HG03469 (cell line): ENCODE results near the gene MAEA.
"Not testable (repeated sequence)": the region's sequence is repeated elsewhere in the genome, so short reads cannot be mapped to it uniquely, and the experiment has no call there.

Experiments
- ATAC-seq: cut with Tn5 transposase; IDR thresholded peaks from one replicate; pipeline ENCODE4 v1.9.1; 2021; ENCODE audit warnings: mild to moderate bottlenecking, moderate library complexity, moderate number of reproducible peaks; ENCODE audit not compliant: unreplicated experiment

The MAEA gene

DNA sequence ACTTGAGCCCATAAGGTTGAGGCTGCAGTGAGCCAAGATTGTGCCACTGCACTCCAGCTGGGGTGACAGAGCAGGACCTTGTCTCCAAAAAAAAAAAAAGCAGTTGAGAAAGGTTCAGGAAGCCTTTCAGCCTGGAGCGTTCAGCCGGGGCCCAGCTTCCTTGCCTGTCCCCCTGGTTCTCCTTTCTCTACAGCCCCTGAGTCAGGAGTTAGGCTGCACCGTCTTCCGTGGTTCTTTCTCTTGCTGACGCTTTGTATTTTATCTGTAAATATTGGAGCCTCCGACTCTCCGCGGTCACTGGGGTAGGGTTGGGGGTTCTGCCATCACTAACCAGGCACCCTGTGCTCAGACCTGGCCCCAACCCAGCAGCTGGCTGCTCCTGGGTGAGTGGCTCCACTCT is 43.6 kb downstream of the MAEA start:
- ATAC-seq = no peak

DNA sequence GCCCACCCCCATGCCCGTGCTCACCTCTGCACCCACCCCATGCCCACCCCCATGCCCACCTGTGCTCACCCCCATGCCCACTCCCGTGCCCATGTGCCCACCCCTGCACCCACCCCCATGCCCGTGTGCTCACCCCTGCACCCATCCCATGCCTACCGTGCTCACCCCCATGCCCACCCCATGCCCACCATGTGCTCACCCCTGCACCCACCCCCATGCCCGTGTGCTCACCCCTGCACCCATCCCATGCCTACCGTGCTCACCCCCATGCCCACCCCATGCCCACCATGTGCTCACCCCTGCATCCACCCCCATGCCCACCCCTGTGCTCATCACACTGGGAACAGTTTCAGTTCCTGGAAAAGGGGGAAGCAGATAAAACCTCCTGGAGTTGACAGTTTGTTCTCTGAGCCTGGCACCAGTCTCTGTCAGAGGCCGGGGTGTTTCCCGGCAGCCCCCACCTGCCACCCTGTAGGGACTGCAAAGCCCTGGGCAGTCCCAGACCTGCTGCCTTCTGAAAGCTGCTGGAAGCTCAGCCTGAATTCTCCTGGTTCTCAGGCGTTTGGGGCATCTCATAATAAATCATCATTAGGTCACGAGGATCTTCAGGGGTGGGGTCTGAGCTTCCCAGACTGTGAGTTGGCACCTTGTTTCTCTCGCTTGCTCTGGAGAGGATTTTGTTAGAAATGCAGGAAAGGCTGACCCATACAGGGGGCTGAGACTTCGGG is 44.3 kb downstream of the MAEA start:
- ATAC-seq = not testable (repeated sequence)

DNA sequence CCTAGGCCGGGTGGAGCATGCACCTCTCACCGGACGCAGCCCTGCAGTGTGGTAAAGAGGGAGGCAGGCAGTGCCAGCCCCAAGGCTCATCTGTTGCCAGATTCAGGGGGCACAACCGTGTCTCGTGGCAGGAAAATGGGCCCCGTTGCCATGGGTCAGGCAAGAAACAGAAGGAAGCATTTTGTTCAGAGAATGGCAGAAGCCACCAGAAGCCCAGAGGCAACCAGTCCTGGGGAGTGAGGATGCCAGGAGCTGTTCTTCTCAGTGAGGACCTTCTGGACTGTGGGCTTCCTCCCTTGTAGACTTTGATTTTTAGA is 44.8 kb downstream of the MAEA start:
- no peak for ATAC-seq

DNA sequence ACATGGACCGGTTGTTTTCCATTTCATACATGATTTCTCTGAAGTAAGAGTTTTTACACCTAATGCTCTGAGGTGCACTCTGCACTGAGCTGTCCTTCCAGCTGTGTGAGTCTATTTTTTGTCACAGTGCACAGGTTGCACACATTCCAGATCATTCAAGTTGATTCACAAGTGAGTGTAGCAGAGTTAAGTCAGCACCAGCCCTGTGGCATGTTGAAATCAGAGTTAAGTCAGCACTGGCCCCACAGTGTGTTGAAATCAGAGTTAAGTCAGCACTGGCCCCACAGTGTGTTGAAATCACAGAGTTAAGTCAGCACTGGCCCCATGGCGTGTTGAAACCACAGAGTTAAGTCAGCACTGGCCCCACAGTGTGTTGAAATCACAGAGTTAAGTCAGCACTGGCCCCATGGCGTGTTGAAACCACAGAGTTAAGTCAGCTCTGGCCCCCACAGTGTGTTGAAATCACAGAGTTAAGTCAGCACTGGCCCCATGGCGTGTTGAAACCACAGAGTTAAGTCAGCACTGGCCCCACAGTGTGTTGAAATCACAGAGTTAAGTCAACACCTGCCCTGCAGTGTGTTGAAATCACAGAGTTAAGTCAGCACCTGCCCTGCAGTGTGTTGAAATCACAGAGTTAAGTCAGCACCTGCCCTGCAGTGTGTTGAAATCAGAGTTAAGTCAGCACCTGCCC is 45.6 kb downstream of the MAEA start:
- ATAC-seq = not testable (repeated sequence)

- ATAC-seq = no peak
Measured at GRCh38 chr4:1336088-1336491, 46.4 kb downstream of the MAEA start.

- no peak for ATAC-seq
Measured at GRCh38 chr4:1337376-1337831, 47.7 kb downstream of the MAEA start.

- ATAC-seq = no peak
Measured at GRCh38 chr4:1337951-1338751, 48.5 kb downstream of the MAEA start.

GRCh38 chr4:1338752-1339414 is 49.2 kb downstream of the MAEA start:
- no peak for ATAC-seq

- ATAC-seq = no peak
Measured at GRCh38 chr4:1339489-1339888, 49.8 kb downstream of the MAEA start.

GRCh38 chr4:1340181-1340747 is 50.6 kb downstream of the MAEA start:
- ATAC-seq = no peak

GRCh38 chr4:1340861-1341260 is 51.2 kb downstream of the MAEA start:
- ATAC-seq = no peak

DNA sequence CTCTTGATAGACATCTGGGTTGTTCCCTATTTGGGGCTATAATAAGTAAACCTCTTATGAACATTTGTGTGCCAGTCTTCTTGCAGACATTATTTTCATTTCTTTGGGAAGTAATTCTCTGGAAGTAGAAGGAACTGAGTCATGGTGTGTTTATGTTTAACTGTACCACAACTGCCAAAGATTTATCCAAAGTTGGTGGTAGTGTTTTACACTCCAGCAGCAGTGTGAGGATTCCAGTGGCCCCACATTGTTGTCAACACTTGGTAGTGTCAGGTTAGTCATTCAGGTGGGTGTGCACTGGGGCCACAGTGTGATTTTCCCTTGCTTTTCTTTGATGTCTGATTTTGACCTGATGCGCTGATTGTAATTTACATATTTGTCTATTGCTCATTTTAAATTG is 52.3 kb downstream of the MAEA start:
- no peak for ATAC-seq

DNA sequence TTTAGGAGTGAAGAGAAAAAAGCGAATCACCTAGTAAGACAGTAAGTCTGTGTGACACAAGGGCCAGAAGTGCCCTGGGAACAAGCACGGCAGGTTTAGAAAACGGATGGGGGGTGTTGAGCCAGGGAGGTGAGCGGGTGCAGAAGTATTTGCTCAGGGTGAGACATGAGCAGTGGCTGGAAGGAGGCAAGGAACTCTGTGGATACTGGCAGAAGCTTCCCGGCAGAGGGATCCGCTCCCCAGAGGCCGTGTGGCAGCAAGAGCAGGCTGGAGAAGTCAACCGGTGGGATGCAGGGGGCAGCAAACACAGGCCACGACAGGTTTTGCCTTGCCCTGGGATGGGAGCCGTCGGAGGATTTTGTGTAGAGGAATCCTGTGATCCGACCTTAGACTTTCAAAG is 55.0 kb downstream of the MAEA start:
- no peak for ATAC-seq

GRCh38 chr4:1345903-1346780 is 56.5 kb downstream of the MAEA start:
- peak; percentile 10 for ATAC-seq

DNA sequence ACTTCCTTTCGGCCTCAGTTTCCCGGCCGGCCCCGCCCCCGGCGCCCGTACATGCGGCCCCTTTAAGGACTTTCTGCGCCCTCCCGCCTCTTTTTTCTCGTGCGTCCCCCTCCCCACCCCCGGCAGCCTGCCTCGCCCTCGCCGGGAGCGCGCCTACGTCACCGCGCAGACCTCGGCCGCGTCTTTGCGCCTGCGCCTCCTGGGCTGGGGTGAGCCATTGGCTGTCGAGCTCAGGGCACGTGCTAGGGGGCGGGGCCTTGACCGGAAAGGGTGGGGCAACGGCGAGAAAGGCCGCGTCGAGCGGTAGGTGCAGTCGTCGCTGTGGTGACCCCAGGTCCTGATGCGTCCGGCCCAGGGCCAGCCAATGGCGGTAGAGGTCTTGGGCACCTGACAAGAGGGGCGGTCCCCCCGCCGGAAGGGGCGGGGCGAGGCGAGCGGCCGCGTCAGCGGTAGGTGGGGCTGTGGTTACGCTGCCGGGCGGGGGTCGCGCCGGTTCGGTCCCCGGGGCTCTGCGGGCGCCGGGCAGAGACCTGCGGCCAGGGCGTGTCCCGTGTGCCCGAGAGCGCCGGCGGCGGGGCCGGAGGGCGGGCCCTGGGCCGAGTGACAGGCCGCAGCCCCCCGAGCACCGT is 57.2 kb downstream of the MAEA start, which contains the start of gene UVSSA:
Gene UVSSA (plus strand): TSS at position 428 of the 629 bp plus-strand sequence. CDS start 884 bp downstream, outside the sequence.
- peak; percentile 86 for ATAC-seq

DNA sequence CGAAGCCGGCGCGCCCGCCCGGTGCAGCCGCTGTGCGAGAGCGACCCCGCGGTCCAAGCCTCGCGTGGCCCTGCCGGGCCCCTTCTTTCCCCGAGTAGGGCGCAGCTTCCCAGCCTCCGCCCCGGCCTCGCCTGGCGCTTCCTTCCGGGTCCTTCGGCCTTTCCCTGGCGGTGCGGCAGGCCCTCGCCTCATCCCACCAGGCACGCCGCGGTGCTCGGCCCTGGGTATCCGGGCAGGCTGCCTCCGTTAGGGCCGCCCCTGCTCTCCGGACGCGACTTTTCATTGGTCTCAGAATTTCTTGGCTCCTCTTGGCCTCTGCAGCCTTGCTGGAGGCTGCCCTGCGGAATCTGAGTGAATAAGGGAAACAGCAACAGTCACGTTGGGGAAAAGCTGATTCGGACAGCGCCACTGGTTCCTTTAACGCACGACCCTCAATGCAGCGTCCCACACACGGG is 57.7 kb downstream of the MAEA start:
- ATAC-seq = peak; percentile 20

DNA sequence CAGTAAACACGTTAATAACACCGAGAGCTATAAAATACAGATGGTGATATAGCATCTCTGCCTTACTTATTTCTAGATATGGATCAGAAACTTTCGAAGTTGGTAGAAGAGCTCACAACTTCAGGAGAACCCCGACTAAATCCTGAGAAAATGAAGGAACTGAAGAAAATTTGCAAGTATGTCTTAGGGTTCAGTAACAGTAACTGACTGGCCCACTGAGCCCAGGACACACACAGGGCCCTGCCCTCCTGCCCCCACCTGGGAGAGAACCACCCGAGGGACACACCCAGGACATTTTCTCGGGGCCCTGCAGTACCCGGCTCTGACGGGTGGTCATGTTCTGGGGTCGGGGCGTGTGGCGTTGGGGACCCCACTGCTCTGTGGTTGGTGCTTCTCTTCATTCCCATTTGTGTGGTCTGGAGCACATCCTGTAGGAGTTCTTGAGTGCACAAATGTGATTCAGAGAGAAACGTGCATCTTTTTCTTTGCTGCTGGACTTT is 58.4 kb downstream of the MAEA start:
- no peak for ATAC-seq

GRCh38 chr4:1348746-1349145 is 59.1 kb downstream of the MAEA start:
- no peak for ATAC-seq
